Breast epithelium (tissue), 3 donors: ENCODE results near the gene HMGCS1.
"Not testable (repeated sequence)": the region's sequence is repeated elsewhere in the genome, so short reads cannot be mapped to it uniquely, and the experiment has no call there.

Experiments used
- POLR2AphosphoS5 ChIP-seq, 3 donors: sonication (generic); formaldehyde crosslinking; IDR thresholded peaks; one replicate each; pipeline ENCODE4 v1.6.1; 2017; ENCODE audit warnings: antibody characterized with exemption in 3 of 3
- TF ChIP-seq, protein P1 (sequence below), 3 donors: fragments of 450-650 bp; IDR thresholded peaks; one replicate each; pipeline ENCODE4 v1.5.1; 2016 to 2017; ENCODE audit warnings: antibody characterized with exemption in 3 of 3, mild to moderate bottlenecking in 3 of 3, moderate library complexity in 3 of 3

DNA sequence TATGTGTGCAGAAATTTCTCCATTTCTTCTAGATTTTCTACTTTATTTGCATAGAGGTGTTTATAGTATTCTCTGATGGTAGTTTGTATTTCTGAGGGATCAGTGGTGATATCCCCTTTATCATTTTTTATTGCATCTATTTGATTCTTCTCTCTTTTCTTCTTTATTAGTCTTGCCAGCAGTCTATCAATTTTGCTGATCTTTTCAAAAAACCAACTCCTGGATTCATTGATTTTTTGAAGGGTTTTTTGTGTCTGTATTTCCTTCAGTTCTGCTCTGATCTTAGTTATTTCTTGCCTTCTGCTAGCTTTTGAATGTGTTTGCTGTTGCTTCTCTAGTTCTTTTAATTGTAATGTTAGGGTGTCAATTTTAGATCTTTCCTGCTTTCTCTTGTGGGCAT is 12.4 kb upstream of the HMGCS1 start:
- TF ChIP-seq, protein P1, sequence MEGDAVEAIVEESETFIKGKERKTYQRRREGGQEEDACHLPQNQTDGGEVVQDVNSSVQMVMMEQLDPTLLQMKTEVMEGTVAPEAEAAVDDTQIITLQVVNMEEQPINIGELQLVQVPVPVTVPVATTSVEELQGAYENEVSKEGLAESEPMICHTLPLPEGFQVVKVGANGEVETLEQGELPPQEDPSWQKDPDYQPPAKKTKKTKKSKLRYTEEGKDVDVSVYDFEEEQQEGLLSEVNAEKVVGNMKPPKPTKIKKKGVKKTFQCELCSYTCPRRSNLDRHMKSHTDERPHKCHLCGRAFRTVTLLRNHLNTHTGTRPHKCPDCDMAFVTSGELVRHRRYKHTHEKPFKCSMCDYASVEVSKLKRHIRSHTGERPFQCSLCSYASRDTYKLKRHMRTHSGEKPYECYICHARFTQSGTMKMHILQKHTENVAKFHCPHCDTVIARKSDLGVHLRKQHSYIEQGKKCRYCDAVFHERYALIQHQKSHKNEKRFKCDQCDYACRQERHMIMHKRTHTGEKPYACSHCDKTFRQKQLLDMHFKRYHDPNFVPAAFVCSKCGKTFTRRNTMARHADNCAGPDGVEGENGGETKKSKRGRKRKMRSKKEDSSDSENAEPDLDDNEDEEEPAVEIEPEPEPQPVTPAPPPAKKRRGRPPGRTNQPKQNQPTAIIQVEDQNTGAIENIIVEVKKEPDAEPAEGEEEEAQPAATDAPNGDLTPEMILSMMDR (IDR thresholded peaks at IDR 0.05), result not testable (repeated sequence)
- TF ChIP-seq POLR2AphosphoS5 (IDR thresholded peaks at IDR 0.05), result not testable (repeated sequence)
